22Rv1 (cell line): Measurements from ENCODE around the gene CEP192.

Experiments used
- CTCF ChIP-seq: fragments of 450-650 bp; IDR thresholded peaks from 2 replicates; pipeline ENCODE4 v1.5.1; 2017; ENCODE audit warnings: mild to moderate bottlenecking
- ZFX ChIP-seq: fragments of 450-650 bp; IDR thresholded peaks from 2 replicates; pipeline ENCODE4 v1.6.1; 2017; ENCODE audit warnings: antibody characterized with exemption, borderline replicate concordance

DNA sequence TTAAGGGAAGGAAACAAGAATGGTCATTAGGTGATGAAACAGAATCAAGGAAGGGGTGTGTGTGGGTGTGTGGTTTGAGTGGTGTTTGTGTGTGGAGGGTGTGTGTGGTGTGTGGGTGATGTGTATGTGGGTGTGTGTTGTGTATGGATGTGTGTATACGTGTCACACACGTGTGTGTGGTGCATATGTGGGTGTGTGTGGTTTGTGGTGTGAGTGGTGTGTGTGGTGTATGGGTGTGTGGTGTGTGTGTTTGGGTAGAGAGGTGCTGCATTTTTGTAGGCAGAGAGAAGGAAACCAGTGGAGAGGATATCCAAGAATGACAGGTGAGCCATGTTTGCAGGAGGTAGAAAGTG lies 1.1 kb upstream of the CEP192 start:
- TF ChIP-seq CTCF (no peak), ZFX (no peak)
